NCI-H1092 treated with DMSO at 0.1 percent for 48 hours (cell line): ENCODE results near the gene LRBA.

Experiments used
- DNase-seq: peaks from one replicate; lab custom pipeline; 2025; lab: John Stamatoyannopoulos, UW

LRBA gene

DNA sequence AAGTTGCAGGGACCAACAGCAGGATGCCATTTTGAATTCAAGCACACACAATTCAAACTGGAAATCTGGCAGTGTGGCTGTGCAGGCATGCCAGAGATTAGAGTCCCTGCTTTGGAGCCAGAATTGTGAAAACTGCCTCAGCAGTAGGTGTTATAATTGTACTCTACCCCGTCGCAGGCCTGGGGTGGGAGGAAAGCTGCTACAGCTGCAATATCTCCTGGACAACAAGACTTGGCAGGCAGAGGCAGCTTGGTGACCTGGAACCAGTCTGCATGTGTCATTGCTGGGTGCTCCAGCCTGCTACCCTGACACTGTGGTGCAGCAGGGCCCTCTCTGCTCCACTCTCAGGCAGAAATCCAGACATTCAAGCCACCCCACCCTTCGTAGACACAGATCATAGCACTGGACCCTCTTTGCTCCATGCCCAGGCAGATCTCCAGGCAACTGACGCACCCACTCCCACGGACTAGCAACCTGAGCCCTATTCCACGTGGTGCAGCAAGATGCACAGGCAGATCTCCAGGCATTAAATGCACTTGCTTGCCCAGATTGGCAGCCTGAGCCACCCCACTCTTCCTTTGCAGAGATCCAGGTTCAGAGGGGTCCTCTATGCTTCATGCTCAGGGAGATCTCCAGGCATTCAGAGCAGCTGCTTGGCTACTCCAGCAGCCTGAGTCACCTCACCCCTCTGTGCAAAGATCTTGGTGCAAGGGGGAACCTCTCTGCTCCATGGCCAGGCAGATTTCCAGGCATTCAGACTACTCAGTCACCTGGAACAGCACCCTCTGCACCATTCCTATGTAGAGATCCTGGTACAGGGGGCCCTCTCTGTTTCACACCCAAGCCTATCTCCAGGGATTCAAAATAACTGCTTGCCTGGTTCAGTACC, 140.5 kb downstream of the LRBA start:
- DNase-seq: no peak

DNA sequence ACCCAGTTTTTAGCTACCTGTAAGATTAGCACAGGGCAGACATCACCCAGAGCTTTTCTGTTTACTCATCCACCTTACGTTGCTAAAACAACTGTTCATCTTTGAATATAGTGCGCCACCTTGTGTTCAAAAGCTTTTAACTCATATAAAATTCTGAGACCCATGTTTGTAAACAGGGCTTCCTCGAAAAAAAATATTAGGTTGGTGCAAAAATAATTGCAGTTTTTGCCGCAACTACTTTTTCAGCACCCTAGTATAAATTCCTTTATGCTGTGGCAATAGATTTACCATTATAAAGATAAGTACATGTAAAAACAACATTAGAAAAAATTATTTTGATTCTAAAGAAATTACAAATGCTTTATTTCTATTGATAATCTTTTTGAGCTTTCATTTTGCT, 147.9 kb downstream of the LRBA start:
- peak; percentile 85 for DNase-seq

DNA sequence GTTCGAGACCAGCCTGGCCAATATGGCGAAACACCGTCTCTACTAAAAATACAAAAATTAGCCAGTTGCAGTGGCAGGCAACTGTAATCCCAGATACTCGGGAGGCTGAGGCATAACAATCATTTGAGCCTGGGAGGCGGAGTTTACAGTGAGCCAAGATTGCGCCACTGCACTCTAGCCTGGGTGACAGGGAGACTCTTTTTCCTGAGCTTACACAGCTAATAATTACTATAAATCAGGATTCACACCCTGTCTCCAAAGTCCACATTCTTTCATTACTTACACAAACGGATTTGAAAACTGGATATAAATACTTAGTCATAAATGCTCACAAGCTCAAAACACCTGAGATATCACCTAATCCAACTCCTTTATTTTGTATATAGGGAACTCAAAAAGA, 151.6 kb downstream of the LRBA start:
- no peak for DNase-seq

DNA sequence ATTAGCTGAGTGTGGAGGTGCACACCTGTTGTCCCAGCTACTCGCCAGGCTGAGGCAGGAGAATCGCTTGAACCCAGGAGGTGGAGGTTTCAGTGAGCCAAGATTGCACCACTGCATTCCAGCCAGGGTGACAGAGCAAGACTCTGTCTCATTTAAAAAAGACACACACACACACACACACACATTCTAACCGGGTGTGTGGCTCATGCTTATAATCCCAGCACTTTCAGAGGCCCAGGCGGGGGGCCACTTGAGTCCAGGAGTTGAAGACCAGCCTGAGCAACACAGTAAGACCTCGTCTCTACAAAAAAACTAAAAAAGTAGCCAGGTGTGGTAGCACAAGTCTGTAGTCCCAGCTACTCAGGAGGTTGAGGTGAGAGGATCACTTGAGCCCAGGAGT, 152.3 kb downstream of the LRBA start:
- no peak for DNase-seq

DNA sequence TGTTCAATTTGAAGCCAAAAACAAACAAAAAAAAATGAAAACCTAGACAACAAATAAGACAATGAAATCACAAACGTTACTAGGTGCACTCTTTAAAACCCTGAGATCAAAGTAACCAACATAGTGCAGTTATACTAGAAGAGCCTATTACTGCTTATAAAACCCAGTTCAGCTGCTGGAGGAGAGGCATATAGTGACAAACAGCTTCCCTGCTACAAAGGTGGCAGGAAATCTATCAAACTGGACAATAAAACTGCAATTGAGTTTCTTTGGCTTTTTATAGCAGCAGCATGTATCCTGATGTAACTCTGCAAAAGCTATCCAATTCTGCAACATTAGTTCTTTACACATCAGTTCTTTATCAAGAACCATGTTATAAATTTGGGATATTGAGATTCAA, 155.6 kb downstream of the LRBA start:
- no peak for DNase-seq

DNA sequence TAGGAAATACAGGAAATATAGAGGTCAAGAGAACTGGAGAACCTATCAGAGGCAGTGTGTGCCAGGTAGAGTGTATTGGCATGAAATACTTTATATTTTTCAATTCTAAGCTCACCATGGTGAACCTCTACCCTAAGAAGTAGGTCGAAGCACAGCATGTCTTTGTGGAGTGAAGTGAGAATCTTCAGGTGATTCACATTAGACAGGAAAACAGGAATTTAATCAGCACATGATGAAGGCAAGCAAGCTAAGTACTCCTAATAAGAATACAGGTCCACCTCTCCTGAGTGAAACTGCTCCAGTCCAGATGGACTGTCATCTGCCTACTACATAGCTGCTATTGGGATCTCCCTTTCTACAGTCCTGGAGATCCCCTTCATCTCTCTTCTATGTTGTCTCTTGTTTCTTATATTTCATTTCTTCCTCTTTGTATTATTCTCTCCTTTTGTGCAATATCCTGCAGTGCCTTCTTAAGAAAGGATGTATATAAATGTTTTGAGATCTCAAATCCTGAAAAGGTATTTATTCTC, 159.0 kb downstream of the LRBA start:
- DNase-seq: no peak

DNA sequence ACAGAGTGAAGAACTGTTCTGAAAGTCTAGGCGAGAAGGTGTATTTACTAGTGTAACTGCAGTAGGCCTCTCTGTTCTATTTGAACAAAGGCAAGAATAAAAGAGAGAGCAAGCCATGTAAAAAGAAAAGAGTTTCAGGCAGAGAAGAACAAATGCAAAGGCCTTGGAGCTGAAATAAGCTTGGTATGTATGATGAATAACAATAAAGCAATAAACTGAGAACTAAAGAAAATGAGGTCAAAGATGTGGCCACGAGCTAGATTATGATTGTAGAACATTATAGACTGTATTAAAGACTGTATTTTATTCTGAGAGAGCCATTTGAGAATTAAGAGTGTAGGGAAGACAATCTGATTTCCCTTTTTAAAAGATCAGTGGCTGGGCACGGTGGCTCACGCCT, 160.5 kb downstream of the LRBA start:
- DNase-seq: no peak

DNA sequence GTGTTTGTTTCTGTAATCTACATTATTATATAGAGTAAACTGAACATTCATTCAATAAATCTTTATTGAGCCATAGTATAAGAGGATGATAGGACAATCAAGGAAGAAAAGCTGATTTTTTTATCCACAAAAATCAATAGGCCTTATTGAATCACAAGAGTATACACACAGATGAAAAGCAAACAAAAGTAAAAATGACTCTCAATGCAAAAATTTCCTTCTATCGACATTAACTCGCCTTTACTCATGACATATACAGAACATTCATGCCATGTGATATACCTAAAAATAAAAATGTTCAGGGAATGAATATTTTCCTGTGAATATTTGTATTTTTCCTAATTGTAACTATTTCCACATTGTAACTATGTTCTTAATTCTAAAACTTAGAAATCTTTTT, 161.2 kb downstream of the LRBA start:
- DNase-seq: no peak

DNA sequence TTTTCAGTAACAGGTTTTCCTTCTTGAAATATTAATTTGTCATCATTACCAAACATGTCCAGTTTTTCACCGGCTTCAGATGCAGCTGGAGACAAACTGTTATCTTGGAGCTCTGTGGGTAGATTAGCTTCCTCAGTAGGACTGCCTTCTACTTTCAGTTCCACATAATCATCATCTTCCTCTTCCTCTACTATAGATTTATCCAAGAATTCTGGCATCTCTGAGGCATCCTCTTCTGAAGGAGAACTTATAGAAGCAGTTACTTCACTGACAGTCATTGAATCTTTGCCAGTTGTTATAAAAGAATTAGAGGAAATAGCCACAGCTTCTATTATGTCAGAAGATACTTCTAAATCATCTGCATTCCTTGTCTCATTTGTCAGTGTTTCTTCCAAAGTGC, 162.9 kb downstream of the LRBA start:
- DNase-seq: no peak

DNA sequence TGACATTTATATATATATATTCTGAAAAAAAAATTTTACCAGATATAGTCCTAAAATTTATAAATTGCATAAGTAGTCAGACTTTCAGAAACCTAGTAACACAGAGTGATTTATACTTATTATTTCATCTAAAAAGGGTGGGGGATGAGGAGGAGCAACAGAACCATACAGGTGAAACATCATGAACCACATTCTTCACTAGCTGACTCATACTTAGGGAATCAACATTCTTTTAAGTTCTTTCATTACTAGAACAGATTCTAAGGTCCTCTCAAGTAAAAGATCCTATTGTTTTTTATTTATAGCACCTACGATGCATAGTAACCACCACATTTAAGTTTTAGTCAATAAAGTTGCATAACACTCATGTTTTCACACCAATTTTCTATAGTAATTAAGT, 166.1 kb downstream of the LRBA start:
- DNase-seq: no peak

DNA sequence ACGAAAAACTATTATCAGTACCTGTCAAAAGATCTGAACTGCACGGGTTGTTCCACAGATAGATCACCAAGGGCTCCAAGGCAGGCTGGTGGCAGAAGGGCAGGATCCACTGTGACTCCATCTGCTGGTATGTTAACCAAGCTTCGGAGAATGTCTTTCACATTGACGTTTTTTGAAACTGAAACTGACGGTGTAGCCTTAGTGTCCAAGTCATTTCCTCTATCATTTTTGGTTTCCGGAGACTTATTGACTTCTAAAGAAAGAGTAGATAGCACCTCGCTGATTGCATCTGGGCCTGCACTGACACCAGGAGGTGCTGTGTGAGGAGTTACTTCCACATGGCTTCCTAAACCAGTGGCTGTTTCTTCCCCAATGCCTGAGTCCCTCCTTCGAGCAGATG, 186.9 kb downstream of the LRBA start:
- DNase-seq: no peak

DNA sequence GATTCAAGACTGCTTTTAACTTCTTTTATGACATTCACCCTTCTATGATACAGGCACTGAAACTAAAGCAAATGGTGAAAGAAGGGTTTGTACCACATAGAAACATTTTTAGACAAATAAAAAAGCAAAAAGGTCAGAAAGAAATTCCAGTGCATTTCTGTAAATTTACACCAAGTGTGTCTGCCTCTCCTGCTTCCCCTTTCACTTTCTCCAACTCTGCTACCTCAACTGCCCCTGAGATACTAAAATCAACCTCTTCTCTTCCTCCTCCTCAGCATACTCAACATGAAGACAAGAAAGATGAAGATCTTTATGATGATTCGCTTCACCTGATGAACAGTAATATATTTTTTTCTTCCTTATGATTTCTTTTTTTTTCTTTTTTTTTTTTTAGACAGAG, 187.9 kb downstream of the LRBA start:
- no peak for DNase-seq

DNA sequence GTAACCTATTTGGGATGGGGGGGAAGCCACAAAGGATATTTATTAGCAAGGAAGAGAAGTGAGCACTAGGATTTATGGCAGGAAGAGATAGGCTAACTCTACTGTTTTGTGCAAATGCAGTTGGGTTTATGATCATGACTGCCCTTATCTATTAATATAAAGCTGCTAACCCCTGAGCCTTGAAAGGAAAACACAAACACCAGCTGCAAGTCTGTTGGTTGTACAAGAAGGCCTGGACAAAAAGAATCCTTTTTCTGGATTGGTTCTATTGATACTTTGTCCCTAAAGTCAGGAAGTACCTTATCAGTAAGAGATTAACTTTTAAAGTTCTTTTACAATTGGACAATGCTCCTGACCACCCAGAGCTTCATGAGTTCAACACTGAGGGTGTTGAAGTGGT, 188.8 kb downstream of the LRBA start:
- no peak for DNase-seq

DNA sequence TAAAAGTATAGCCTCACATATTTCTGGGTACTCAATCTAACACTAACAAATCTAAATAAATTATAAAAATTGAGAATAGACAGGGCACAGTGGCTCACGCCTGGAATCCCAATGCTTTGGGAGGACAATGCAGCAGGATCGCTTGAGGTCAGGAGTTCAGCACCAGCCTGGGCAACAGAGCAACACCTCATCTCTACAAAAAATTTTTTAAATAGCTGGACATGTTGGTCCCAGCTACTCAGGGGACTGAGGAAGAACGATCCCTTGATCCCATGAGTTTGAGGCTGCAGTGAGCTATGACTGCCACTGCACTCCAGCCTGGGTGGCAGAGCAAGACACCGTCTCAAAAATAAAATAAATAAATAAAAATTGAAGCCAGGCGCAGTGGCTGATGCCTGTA, 192.7 kb downstream of the LRBA start:
- no peak for DNase-seq

DNA sequence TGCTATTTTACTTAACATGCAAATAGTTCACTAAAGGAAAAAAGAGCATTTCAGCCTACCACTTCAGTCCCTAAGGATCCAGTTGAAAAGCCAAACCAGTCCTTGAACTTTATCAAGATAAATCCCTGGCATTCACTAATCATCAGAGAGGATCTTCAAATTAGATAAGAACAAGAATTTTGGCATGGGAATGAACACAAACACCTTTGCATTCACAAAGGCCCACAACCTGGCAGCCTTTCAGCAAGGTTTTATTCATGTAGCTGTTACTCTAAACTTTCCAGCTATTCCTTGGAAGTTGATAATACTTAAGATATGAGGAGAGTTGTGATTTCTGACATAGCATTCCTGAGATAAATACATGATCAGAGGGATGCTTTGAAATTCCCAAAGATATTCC, 193.4 kb downstream of the LRBA start:
- DNase-seq: no peak

DNA sequence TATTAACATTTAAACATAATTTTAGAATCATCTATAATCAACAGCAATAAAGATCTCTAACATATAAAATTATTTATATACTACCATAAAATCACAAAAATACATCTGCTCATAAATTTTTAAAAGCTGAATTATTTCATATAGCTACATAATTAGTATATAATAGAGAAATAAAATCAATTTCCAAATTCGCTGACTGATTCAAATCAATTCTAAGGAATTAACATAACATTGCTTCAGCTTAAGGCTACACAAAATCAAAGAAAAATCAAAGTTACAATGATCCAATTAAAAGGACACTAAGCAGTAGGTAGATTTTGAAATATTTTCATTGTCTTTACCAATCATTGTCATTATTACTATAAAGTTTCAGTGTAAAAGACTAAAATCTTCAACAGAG, 194.7 kb downstream of the LRBA start:
- DNase-seq: no peak

DNA sequence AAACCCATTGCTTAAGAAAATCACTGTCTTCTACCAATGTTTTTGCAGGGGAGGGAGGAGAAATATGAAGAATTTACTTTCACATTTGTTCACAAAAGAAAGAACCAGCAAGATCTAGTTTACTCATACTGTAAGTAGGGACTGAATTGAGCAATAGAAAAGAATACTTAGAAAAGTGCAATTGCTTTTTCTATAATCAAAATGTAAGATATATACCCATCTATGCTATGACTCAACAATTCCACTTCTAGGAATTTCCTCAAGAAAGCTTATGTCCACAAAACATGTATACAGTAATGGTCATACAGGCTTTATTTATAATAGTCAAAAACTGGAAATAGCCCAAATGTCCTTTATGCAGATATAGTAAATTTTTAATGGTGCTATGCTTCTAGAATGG, 196.4 kb downstream of the LRBA start:
- DNase-seq: no peak

DNA sequence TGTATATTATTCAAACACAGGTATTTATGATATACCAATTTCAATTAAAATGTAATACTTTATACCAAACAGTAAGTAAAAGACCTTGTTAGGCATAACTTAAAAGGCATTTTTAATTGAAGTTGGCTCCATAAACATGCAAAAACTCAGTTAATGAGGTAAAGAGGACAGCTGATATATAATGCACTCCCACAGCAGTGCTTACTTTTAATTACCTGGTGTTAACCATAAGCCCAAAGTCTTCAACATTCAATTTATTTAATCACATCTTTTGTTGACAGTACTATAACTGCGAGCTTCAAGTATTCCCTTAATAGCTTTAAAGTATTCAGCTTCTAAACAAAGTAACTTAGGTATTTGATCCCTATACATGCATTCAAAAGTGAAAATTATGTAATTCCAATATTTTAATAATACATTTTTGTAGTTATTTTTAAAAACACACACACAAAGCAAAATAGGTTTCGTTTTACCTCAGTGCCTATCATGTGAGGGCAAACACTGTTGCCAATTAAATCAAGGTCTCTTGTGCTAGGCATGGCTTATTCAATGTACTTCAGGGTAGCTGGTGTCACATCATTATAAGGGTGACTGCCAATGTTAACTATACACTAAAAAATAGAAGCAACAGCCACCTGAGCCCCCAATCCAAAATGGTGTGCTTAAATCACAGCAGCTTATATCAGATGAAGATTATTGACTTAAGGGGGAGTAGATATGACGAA, 197.1 kb downstream of the LRBA start:
- DNase-seq: peak; percentile 6

DNA sequence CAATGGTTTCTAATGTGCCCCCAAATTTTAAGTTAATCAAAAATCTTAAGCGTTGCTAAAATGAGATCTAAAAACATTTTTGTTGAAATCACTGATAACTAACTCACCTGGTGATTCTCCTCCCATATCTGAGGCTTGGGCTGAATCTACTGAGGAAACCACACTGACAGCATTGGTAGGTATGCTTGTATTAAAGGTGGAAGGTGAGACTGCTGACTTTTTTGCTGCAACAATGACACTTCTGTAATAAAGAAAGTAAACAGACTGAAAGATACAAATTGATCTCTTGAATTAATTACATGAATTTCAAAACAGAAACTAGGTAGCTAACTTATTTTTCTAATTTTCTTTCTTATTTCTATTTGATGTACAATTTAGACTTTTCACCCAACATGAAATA, 198.1 kb downstream of the LRBA start:
- DNase-seq: no peak

DNA sequence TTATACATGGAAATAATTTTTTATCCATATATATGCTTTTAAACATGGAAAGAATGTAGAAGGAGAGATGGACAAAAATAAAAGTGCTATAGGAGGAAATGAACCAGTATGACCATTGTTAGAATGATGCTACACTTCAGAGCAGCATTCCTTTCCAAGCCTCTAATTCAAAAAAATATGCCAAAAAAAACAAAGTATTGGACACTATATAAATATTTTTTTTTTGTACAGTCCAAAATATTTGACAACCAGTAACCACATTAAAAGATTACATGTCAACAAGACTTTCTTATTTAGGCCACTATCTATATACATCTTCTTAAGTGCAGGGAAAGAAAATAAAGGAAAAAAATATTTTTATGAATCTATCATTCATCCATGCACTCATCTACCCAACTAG, 198.6 kb downstream of the LRBA start:
- no peak for DNase-seq

DNA sequence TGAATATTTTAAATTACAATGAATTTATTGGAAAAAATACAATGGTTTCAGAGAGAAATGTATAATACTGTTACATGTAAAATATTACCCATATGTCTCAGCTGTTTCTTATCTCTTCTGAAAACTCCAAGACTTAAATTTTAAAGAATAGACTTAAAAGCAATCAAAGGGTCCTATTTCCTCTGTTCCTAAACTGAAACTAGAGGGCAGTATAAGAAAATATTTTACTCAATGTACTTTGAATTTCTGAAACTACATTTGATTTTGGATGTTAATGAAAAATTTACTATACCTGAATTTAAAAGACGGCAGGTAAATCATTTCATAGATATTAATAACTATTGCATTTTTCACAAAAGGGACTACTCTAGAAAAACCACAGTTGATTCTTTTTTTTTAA, 200.2 kb downstream of the LRBA start:
- DNase-seq: no peak

DNA sequence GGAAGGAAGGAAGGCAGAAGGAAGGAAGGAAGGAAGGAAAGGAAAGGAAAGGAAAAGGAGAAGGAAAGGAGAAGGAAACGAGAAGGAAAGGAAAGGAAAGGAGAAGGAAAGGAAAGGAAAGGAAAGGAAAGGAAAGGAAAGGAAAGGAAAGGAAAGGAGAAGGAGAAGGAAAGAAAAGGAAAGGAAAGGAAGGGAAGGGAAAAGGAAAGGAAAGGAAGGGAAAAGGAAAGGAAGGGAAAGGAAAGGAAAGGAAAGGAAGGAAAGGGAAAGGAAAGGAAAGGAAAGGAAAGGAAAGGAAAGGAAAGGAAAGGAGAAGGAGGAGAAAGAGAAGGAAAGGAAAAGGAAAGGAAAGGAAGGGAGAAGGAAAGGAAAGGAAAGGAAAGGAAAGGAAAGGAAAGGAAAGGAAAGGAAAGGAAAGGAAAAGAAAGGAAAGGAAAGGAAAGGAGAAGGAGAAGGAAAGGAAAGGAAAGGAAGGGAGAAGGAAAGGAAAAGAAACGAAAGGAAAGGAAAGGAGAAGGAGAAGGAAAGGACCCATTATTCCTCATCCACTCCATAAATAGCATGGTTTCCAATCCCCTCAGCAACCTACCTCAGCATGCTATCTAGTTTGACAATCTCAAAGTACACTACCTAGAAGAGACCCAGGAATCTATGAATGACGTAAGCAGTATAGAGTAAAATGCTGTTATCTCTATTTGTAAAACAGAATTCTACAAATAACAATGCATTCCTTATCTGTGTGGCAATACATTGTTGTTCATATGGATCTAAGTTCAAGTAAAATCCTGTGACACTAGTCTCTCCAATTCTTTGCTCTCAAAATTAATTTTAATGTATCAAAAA, 209.7 kb downstream of the LRBA start:
- no peak for DNase-seq
